TTC549 (cell line): ENCODE results near the gene SYT7.

Experiments
- FAIRE-seq: peaks from 2 replicates; lab custom pipeline; 2012; peaks lifted over from hg19 to GRCh38; lab: Jason Lieb, UNC

Gene SYT7

DNA sequence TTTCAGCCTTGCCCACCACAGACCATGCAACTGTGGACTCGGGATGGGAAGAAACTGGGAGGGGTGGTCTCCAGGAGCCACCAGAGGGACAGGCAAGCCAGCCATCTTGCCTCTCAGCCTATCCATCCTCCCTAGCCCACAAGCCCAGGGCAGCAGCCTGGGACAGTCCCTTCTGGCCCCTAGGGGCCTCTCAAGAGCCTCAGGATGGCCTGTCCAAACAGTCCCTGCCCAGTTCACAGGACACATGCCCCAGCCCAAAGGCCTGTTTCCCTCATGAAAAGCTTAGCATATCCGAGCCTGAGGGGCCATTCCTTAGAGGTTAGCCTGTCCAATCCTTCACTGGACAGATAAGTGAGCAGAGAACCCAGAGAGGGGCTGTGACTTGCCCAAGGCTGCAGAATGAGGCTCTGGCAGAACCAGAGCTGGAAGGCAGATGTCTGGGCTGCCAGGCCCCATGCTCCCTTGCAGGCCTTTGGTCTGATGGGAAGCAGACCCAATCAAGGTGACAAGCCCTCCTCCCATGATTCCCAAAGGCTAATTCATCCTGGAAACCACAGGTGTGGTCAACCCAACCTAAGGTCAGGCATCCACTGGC, 44.1 kb downstream of the SYT7 start:
- no peak for FAIRE-seq

DNA sequence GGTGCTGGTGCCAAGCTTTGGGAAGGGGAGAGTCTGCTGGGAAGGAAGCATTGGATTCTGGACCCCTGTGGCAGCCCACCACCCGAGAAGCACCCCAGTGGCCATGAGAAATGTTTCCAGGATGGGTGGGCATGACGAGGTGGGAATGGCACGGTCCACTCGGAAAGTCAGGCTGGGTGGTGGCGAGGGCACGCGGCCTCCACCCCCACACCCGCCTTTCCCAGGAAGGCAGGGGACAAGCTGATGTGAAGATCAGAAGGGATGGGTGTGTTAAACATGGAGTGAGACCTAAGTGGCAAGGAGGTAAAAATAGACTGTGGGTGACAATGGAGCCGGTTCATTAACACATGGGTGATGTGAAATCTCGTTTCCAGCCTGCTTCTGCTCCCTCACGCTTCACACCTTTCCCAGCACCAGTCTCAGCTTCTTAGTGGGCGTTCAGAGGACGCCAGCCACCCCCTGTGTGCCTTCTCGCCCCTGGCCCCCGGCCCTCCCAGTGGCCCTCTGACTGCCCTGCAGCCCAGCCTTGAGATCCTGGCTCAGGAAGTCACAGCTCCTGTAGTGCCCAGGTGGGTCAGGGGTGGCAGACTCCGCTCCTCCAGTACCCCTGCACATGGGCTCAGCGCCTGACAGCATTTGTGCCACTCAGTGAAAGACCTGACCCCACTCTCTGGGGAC, 44.7 kb downstream of the SYT7 start:
- no peak for FAIRE-seq

DNA sequence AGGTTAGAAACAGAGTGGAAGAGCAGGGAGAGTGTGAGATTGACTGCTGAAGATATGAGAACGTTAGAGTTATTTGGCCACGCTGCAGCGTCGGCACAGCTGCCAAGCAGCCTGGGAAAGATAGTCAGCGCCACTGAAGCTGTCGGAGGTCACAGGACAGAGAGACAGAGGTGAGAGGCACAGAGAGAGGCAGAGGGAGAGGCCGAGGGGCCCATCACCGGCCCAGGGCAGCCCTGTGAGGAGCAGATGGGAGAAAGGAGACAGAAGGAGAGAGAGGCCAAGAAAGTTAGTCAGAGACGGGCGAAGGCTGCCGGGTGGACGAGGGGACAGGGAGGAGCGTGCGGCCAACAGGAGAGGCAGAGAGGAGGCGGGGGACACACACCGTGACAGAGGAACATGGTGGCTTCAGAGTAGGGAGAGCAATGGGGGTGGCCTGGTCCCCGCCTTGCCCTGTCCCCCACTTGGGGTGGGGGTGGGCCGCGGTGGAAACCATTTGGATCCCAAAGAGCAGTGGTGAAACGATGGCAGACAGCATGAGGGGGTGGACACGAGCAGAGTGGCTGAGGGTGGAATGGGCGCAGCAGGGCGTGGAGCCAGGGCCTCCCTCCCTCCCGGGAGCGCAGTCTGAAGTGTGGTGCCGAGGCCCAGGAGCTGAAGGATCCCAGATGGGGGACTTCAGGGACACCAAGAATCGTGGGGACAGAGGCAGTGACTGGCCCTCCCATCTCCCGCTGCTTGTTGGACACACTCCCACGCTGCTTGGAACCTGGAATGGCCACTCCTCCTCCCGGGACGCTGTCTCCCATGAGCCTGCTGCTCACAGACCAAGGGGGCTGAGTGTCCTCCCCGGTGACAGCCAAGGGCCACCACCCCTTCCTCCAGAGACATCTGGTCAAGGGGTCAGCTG, 45.7 kb downstream of the SYT7 start:
- FAIRE-seq, result no peak

DNA sequence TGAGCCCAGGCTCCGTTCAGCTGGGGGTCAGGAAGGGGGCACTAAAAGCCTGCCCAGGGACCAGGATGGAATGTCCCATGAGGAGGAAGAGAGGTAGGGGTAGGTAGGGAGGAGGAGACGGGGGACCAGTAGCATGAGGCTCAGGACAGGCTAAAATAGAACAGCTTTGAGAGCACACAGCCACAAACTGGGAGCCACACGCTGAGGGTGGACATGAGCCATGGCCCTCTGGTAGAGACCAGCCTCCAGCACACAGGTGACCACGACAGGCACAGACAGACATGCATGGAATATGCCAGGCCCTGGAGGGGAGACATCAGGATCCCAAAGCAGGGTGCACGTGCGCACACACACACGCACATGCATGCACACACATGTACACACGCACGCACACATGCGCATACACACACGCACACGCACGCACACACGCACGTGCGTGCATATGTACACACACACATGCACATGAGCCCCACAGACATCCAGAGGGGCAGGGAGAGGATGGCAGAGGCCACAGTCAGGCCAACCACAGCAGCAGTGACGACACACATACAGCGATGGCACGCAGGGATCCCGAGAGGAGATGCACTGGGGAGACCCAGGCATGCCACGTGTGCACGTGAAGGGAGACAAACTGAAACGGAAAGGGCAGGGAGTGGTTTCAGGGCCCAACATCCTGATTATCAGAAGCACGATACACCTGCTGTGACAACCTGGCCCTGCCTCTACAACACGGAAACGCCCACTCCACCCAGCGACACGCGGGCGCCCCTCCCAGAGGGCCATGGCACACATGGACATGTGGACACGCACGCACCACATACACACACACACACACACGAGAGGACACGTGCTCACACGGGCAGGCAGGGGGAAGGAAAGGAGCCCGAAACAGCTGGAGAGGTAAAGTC, 46.6 kb downstream of the SYT7 start:
- FAIRE-seq, result no peak

DNA sequence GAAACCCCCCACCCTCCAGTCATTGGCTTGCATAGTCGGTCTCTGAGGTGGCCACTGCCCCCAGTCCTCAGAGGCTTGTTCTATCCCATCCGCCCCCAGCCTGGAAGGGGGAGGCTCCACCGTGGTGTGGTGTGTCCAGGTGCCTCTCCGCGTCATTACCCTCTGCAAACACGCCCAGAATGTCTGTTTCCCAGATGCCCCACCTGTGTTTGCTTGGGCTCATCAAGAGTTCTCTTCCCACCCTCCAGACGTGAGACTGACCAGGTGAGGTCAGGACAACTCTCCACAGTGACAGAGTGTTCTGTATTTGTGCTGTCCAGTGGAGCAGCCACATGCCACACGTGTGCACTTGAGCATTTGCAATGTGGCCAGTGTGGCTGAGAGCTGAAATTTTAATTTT, 47.5 kb downstream of the SYT7 start:
- no peak for FAIRE-seq

DNA sequence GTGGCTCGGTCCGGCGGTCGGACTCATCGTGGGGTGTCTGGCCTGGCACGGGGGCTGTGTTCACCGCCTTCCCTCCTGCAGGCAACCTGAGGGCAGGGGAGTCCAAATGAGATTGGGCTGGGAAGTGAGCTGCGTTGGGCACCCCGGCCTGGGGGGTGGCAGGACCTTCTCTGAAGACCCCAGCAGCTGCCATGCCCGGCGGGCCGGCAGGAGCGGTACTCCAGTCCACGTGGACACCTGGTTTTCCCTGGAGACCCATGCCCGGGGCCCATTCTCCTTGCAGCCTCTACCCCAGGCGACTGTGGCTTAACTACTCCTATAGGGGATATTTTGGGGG, 47.9 kb downstream of the SYT7 start:
- FAIRE-seq, result no peak

DNA sequence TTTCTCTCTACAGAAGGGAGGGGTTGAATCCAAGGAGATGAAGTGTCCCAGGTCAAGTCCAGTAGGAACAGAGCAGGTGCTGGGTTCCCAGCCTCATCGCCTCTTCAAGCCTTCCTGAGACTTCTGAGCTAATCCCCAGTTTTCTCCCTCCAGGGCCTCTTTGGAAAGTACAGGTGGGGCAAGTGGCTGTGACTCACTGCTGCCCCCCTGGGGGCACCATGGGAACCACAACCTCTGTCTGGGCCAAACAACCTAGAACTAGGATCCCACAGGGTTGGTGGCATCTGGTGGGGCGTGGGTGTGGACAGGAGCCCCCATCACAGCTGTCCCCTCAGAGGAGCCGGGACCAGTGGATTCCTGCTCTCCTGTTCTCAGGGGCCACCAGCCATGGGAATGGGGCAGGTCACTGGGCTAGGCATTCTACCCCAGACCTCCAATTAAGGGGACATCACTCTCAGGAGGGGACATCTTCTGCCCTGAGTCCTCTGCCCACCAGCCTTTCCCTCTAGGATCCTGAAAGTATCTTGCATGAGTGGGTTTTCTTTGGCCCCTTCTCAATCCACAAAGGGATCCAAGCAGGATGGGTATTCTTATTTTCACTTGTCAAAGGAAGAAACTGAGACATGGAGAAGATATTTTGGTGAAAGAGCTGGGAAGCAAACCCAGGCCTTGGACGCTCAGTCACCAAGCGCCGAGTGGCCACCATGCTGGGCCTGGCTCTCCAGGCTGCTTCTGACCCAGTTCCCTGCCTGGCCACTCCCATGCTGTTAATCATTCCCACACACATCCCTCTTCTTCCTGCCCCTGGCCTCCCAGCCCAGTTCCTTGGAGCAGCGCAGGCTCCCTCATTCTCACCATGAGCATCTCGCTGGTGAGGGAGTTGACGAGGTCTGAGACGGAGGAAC, 48.5 kb downstream of the SYT7 start:
- FAIRE-seq, result no peak

DNA sequence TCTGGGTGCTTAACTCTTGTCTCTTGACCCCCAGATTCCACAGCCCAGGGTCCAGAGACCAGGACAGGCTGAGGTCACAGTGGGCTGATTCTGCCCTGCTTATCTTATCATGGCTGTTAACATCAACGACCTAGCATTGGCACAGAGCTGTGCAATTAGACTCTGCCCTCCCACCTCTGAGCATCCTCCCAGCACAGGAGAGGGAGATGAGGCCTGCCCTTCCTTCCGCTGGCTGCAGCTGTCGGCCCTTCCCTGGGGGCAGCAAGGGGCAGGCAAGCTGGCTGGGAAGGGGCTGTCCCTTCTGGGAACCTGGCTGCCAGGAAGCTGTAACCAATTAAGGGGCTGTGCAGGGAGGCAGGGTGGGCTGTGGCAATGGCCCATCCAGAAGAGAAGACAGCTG, 49.8 kb downstream of the SYT7 start:
- no peak for FAIRE-seq

DNA sequence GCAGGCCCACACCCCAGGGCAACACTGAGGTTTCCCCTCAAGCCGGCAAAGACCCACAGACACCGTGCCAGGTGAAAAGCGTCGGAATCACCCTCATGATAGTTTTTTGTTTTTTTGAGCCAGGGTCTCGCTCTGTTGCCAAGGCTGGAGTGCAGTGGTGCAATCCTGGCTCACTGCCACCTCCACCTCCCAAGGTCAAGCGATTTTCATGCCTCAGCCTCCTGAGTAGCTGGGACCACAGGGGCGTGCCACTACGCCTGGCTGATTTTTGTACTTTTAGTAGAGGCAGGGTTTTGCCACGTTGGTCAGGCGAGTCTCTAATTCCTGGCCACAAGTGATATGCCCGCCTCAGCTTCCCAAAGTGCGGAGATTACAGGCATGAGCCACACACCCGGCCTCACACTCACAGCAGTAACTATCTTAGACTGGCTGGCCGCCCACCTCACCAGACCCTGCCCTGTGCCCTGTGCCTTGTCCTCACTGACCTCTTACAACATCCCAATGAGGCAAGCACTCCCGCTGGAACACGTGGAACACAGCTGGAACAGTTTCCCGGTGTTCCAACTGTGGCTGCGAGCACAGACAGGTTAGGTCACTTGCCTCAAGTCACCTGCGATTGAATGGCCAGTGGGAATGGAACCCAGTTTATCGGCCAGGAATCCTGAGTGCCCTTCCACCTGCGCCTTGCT, 51.2 kb downstream of the SYT7 start:
- FAIRE-seq, result no peak

DNA sequence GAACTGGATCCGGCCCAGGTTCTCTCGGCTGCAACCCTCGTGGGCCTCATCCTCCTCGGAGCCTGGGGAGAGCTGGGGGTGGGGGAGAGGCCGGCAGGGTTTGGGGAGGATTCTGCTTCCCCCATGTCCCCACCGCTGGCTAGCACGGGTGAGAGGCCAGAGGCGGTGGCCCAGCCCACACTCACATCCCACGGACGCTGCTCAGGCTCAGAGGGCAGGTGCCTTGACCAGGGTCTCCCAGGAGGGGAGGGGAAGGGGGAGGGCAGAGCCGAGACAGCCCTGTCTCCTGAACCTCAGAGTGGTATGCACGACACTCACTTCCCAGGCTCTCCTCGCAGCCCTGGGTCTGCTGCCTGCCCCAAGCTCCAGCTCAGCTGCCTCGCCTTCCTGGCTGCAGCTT, 52.8 kb downstream of the SYT7 start:
- no peak for FAIRE-seq

DNA sequence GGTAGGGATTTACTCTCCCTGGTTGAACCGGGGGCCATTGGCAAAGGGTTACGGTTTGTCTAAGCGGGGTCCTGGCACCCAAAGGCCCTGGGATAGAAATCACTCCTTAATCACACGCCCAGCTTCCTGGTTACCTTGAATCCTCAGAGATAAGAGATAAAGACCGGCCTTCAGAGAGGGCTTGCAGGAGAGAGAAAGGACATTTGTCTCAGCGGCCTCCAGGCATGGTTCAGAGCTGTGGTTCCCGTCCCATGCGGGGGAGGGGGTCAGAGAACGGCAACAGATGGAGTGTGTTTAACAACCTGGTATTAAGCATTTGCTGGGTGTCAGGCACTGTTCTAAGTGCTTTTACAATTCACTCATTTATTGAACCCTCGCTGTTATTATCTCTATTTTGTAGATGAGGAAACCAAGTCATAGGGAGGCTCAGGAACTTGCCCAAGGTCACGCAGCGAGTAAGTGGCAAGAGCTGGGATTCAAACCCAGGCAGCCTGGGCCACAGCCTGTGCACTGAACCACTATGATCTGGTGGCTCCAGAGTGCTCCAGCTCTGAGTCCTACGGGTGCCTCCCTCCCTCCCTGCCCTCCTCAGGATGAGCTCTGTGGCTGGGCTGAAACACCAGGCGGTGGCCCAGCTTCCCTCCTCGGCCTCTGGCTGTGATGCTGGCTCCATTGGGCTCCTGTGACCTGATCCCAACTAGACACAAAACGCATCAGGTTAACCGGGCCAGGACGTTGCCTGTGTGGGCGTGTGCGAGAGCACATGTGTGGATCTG, 53.7 kb downstream of the SYT7 start:
- no peak for FAIRE-seq

DNA sequence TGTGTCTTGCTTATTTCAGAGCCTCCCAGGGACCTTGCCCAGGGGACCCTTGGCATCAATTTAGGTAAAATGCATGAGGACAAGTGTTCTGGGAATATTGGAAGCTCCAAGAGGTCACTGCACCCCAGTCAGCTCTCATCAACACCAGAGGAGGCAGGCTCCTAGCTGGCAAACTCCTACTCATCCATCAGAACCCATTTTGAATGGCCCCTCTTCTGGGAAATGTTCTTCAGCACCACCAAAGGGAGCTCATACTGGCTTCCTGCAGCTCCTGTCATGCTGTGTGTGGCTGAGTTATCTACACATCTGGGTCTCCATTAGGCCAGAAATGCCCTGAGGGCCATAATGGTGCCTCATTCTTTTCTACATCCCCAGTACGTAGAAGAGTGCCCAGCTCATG, 54.6 kb downstream of the SYT7 start:
- no peak for FAIRE-seq

DNA sequence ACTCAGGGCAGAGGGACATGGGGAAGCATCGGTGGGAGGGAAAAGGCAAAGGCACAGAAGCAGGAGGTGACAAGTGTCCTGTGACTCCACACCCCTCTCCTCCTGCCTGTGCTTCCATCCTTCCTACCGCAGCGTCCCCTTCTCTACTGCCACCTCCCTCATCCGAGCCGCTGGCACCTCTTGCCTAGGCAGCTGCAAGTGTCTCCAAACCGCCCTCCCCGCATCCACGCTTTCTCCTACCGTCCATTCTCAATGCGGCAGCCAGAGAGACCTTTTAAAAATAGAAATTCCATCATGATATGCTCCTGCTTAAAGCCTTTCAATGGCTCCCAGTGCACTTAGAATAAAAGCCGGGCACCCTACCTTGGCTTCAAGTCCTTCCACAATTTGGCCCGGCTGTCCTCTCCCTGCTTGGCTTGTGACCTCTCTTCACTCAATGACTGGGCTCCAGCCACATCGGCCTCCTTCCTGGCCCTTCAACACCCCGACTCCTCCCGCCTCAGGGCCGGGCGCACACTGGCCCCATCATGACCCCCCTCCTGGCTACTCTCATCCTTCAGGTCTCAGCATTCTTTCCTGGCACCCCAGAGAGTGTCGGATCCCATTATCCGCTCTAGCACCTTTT, 55.8 kb downstream of the SYT7 start:
- FAIRE-seq, result no peak

DNA sequence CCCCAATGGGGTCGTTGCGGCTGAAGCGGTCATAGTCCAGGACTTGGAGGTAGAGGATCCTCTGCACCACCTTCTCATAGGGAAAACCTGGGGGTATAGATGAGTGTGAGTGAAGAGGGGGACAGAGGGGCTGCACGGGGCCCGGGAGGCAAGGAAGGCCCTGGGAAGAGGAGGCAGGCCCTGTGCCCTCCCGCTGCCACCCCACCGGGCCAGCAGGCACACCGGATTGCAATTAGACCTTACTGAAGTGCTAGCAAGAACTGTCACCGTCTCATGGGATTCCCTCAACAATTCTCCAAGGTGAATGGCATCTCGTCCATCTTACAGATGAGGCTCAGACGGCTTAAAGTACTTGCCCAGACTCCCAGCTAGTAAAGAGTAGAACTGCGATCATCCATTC, 56.4 kb downstream of the SYT7 start:
- no peak for FAIRE-seq

DNA sequence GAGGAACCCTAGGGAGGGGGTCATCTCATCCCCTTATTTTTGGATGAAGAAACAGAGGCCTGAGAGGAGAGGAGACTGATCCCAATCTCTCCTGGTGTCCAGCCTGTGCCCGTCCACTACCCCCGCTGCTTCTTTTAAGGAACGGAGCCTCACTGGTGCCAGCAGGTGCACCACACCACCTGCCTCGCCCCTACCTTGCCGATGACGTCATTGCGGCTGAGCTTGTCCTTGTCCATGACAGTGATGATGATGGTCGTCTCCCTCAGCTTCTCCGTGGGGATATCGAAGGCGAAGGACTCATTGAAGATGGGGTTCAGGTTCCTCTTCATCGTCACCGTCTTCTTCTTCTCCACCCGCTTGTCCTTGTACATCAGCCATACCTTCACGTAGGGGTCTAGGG, 58.0 kb downstream of the SYT7 start:
- FAIRE-seq, result no peak

DNA sequence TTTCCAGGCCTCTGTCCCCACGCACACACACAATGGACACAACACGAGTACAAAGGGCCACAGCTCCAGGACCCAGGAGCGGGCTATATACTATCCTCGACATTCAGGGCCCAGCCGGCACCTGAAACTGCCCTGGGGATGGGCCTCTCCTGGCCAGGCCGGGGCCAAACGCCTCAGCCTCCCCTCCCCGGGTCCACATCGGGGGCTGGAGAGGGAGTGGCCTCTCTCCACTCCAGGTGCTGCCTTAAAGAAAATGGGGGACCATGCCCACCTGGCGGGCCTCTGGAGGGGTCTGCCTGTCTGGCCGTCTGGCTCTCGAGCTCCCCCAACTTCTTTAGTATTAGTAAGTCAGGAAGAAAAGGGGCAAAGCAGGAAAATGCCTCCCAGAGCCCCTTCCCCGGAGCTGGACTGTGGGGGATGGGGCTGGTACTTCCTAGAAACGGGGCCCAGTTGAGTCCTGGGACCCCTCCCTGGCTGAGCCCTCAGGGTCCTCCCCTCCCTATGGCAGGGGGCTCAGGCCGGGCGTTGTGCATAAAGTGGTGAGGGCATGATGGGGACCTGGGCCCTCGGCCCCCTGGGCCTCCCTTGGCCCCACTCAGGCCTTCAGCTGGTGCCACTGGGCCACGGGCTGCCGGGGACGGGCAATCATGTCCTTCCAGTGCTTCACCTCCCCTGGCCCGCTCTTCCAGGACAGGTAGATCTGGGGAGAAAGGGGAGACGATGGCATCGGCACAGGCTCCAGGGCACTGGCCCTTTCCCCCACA, 62.7 kb downstream of the SYT7 start:
- no peak for FAIRE-seq

DNA sequence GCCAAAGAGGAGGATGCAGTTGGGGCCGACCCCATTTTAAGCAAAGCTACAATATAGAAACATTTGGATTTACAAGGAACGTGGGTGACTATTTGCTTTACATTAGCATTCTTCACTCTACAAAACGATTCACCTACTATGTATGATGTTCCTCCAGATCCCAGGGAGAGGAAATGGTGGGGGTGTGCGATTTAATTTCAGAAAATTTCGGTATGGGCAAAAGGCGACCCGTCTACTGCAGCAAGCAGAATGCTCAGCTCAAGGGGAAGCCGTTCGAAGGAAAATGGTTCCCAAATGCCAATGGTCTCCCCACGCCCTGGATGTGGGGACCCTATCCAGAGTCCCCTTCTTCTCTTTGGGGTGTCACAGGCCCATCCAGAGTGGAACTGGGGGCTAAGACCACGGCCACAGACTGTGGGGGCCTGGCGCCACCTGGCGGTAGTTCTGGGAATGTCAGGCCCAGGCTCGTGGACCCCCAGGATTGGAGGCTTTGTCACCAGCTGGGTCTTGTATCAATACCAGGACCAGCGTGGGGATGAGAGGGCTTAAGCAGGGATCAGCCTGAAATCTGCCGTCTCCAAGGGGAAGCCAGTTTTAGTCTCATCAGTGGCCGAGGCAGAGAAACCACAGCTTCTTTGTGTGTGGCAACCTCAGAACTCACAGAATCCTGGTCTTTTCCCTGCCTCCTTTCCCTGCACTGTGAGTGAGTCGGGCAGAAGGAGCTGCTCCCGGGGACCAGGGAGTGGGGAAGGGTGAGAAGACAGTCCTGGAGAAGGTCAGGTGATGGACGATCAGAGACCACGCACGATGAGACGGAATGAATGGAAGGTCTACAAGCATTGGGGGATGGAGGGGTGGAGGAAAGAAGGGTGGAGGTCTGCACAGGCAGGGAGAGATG, 64.0 kb downstream of the SYT7 start:
- no peak for FAIRE-seq

DNA sequence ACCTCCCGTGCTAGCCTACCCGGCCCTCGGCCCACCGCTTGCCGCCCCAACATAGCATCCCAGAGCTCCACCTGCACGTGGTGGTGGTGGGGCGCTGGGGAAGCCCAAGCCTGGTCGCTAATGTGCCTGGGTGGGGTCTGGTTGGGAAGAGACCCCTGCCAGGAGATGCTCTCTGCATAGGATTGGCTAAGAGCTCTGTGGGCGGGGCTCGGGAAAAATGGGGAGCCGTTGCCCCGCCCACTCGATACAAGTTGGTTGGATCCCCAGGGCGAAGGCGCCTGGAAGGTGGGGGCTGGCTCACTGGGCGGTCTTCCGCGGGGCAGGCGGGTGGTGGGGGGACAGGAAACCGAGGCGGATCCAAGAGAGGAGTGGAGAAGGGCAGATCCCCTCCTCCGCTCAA, 64.7 kb downstream of the SYT7 start:
- FAIRE-seq, result no peak
